Gastroesophageal sphincter (tissue), 3 donors: ENCODE data around the gene BTBD9.

ENCODE experiments used
- POLR2A ChIP-seq, 2 donors: fragments of 450-650 bp; IDR thresholded peaks; one replicate each; pipeline ENCODE4 v1.6.1; 2017; ENCODE audit warnings: antibody characterized with exemption in 2 of 2, mild to moderate bottlenecking in 2 of 2, moderate library complexity in 1 of 2
- TF ChIP-seq, protein P1 (sequence below), 4 experiments: fragments of 200-600 bp in 2 of 4; fragments of 450-650 bp in 2 of 4; sonication (generic) in 1 of 4; IDR thresholded peaks; one replicate each; pipeline ENCODE4 v1.5.1; 2017 to 2019; ENCODE audit warnings: antibody characterized with exemption in 4 of 4, mild to moderate bottlenecking in 2 of 4, moderate library complexity in 2 of 4

DNA sequence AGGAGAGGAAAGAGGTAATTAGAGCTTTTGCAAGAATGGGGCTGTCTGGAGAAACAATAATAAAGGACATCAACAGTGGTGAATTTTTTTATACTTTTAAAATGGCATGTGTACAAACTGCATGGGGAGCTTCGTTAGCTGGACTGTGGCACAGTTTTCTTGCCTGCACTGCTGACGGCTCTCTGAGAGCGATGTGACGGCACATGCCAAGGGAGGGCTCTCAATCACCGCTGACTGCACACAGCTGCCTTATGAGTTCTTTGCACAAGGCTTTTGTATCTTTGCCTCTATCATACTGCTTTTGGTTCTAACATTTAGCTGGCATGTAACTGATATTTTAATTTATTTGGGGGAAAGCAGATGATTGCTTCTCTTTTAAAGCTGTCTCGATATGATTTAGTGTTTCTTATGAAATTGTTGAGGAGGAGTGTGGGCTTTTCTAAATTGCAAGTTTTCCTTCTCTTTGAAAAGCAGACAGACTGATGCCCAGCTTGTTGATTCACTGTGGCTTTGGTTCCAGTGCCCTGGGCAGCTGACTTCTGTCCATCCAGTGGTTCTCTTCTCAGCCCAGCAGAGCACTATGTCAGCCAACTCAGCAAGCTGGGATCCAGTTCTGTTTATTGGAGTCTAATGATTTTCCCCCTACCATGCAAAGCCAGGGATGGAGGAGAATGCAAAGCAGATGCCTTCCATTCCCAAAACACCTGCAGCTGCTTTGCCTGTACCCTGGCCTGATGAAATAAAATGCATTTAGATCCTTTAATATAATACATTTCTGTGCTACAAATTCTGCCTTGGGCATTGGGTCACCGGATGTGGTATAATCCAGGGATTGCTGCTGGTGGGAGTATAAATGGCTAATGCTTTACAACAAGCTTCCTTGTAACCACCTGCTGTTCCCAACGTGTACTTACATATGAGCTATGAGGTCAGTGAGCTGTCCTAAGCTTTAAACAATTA lies 496.3 kb downstream of the BTBD9 start:
- TF ChIP-seq POLR2A (IDR thresholded peaks at IDR 0.05): no peak
- TF ChIP-seq, protein P1, sequence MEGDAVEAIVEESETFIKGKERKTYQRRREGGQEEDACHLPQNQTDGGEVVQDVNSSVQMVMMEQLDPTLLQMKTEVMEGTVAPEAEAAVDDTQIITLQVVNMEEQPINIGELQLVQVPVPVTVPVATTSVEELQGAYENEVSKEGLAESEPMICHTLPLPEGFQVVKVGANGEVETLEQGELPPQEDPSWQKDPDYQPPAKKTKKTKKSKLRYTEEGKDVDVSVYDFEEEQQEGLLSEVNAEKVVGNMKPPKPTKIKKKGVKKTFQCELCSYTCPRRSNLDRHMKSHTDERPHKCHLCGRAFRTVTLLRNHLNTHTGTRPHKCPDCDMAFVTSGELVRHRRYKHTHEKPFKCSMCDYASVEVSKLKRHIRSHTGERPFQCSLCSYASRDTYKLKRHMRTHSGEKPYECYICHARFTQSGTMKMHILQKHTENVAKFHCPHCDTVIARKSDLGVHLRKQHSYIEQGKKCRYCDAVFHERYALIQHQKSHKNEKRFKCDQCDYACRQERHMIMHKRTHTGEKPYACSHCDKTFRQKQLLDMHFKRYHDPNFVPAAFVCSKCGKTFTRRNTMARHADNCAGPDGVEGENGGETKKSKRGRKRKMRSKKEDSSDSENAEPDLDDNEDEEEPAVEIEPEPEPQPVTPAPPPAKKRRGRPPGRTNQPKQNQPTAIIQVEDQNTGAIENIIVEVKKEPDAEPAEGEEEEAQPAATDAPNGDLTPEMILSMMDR (IDR thresholded peaks at IDR 0.05): no peak
